Thyroid gland (tissue), 4 donors: ENCODE results near the gene HMX2.

Experiments
- POLR2A ChIP-seq, 2 donors: fragments of 450-650 bp; IDR thresholded peaks; one replicate each; pipeline ENCODE4 v1.6.1; 2017; ENCODE audit warnings: antibody characterized with exemption in 2 of 2, mild to moderate bottlenecking in 2 of 2, moderate library complexity in 1 of 2
- TF ChIP-seq, protein P1 (sequence below), 6 experiments: fragments of 200-600 bp in 3 of 6; fragments of 450-650 bp in 3 of 6; sonication (generic) in 3 of 6; IDR thresholded peaks; one replicate each; pipeline ENCODE4 v1.5.1; 2016 to 2019; ENCODE audit warnings: antibody characterized with exemption in 6 of 6, mild to moderate bottlenecking in 2 of 6, inconsistent platforms in 1 of 6, moderate library complexity in 1 of 6

GRCh38 chr10:123146013-123146893 lies 1.7 kb upstream of the HMX2 start:
- TF ChIP-seq, protein P1, sequence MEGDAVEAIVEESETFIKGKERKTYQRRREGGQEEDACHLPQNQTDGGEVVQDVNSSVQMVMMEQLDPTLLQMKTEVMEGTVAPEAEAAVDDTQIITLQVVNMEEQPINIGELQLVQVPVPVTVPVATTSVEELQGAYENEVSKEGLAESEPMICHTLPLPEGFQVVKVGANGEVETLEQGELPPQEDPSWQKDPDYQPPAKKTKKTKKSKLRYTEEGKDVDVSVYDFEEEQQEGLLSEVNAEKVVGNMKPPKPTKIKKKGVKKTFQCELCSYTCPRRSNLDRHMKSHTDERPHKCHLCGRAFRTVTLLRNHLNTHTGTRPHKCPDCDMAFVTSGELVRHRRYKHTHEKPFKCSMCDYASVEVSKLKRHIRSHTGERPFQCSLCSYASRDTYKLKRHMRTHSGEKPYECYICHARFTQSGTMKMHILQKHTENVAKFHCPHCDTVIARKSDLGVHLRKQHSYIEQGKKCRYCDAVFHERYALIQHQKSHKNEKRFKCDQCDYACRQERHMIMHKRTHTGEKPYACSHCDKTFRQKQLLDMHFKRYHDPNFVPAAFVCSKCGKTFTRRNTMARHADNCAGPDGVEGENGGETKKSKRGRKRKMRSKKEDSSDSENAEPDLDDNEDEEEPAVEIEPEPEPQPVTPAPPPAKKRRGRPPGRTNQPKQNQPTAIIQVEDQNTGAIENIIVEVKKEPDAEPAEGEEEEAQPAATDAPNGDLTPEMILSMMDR (IDR thresholded peaks at IDR 0.05) = no peak
- no peak for TF ChIP-seq POLR2A (IDR thresholded peaks at IDR 0.05)
